Measurements from ENCODE around the gene BRICD5. TPM values are rescaled to one million over a fixed set of nuclear protein-coding genes. Genes with fewer than 3 reads are reported as not detected.

BRICD5 gene
- total and polyA plus RNA-seq, 2 of the 13 experiments (the other 11 are each of a cell fraction or from before 2014, with no cell fraction given), result 1.6 to 5.8 TPM

DNA sequence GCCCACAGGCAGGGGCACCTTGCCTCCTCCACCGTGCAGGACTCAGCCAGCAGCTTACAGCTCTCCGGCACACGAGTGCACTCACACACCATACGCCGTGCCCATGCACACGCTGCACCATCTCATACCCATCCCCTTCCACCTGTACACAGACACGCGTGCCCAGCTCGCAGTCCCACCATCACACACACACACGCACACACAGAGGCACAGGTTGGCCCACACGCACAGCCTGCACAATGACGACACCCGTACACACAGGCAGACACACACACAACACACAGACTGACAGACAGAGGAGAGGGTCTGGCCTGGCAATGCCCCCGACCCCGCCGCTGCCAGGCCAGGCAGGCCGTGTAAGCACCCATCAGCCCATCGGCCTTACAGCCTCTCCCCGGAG lies 26.3 kb downstream of the BRICD5 start (continued):
- TF ChIP-seq ZNF615 (CRISPR knock-in tag; IDR thresholded peaks at IDR 0.05; ENCODE audit: borderline replicate concordance), result no peak
- no peak for TF ChIP-seq ZNF18 (CRISPR knock-in tag; IDR thresholded peaks at IDR 0.05; ENCODE audit: insufficient replicate concordance)

DNA sequence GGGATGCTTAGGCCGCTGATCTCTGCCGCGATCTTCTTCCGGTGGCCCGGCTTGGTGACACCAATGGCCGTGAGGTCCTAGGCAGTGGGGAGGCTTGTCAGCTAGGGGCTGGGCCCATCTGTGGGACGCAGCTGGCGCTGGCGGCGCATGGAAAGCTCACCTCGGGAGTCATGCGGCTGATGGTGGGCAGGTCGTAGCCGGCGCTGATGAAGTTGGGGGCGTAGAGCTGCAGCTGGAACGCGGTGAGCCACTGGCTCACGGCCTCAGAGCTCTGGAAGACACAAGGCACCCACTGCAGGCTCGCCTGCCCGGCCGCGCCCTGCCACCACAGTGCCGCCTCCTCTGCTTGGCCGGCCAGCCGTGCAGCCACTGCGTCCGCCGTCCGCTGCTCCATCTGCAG lies 27.0 kb downstream of the BRICD5 start:
- ATAC-seq (no peak), DNase-seq (ENCODE audit: low spot score) (no peak), FAIRE-seq (no peak)
- in situ Hi-C loops (cut with HindIII; ENCODE audit: extremely low pct_ligation_motif_present, low pct_unique_long_range_greater_than_20kb) (no loop called here), intact Hi-C loops (cut with micrococcal nuclease; ENCODE audit: unreplicated experiment) (no loop called here)
- H3K36me3 ChIP-seq (replicated peaks in 1 of 2; ENCODE audit: control insufficient read depth in 1 of 2, insufficient read depth in 2 of 2, low read length in 2 of 2), result no peaks in the 10 kb centered on the region
- no TSS peak for BruUV-seq (replicated peaks)
- peaks cover 17% of the 10 kb centered on the region for H3K4me1 ChIP-seq (ENCODE audit: insufficient read depth, low read length)
- CTCF ChIA-PET (ENCODE audit: low intra/inter-chr PET ratio, low total read pairs), result no interaction called here
- WGBS (ENCODE audit: low lambda C conversion rate), result 92% methylated on average over 17 of the region's 30 CpGs
- TF ChIP-seq SIN3B (IDR thresholded peaks at IDR 0.05; ENCODE audit: low read length) (no peak), ZKSCAN5 (CRISPR knock-in tag; IDR thresholded peaks at IDR 0.05) (no peak), ZNF510 (CRISPR knock-in tag; IDR thresholded peaks at IDR 0.05; ENCODE audit: low read depth) (no peak), HOXA5 (CRISPR knock-in tag; IDR thresholded peaks at IDR 0.05) (no peak), TSC22D2 (CRISPR knock-in tag; IDR thresholded peaks at IDR 0.05; ENCODE audit: borderline replicate concordance) (no peak), RAD51 (IDR thresholded peaks at IDR 0.05; ENCODE audit: borderline replicate concordance) (no peak)
- TF ChIP-seq, protein P1, sequence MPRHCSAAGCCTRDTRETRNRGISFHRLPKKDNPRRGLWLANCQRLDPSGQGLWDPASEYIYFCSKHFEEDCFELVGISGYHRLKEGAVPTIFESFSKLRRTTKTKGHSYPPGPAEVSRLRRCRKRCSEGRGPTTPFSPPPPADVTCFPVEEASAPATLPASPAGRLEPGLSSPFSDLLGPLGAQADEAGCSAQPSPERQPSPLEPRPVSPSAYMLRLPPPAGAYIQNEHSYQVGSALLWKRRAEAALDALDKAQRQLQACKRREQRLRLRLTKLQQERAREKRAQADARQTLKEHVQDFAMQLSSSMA (CRISPR knock-in tag; IDR thresholded peaks at IDR 0.05), result no peak
- TF ChIP-seq, protein P2, sequence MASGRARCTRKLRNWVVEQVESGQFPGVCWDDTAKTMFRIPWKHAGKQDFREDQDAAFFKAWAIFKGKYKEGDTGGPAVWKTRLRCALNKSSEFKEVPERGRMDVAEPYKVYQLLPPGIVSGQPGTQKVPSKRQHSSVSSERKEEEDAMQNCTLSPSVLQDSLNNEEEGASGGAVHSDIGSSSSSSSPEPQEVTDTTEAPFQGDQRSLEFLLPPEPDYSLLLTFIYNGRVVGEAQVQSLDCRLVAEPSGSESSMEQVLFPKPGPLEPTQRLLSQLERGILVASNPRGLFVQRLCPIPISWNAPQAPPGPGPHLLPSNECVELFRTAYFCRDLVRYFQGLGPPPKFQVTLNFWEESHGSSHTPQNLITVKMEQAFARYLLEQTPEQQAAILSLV (CRISPR knock-in tag; IDR thresholded peaks at IDR 0.05; ENCODE audit: borderline replicate concordance), result no peak
- H3K4me2 ChIP-seq (ENCODE audit: low read depth, low read length), result no peak overlapping the region
- no peak overlapping the region for H3K9ac ChIP-seq (ENCODE audit: insufficient read depth, low read depth, low read length)
- H3K27me3 ChIP-seq (ENCODE audit: control insufficient read depth in 1 of 2, insufficient read depth in 2 of 2, low read length in 2 of 2), result no peaks in the 10 kb centered on the region
- H2AFZ ChIP-seq (ENCODE audit: low read length), result no peak overlapping the region
- no peak overlapping the region for H3K27ac ChIP-seq (ENCODE audit: extremely low read length, insufficient read depth, low read length)
- no peaks in the 10 kb centered on the region for H3K79me2 ChIP-seq (ENCODE audit: insufficient read depth, low read length)
- H4K20me1 ChIP-seq (ENCODE audit: insufficient read depth, low read length), result no peaks in the 10 kb centered on the region
- POLR2A ChIA-PET, result interaction anchor here (1.5 to 3.5 kb wide), 2 partner anchors 11 to 29 kb away, joined by 3 to 31 read pairs; partner anchors contain the start of gene TRAF7
- H3K9me3 ChIP-seq (ENCODE audit: low read length), result no peaks in the 10 kb centered on the region
- H3K4me3 ChIP-seq (replicated peaks in 1 of 3; ENCODE audit: insufficient read depth in 1 of 3, low read depth in 2 of 3, low read length in 3 of 3), result no peak overlapping the region
